Ascending aorta (tissue), 2 donors: Measurements from ENCODE around the gene IRX2. TPM values are rescaled to one million over a fixed set of nuclear protein-coding genes. Genes with fewer than 3 reads are reported as not detected.

Experiments
- DNase-seq, 2 donors: peaks; one replicate each; pipeline ENCODE4 v3.0.0-alpha.2; 2019; ENCODE audit warnings: low spot score in 2 of 2
- H3K27ac ChIP-seq, 2 donors: fragments of 200-600 bp; sonication (generic); one replicate each; pipeline ENCODE4 v1.5.1; 2016 to 2017; ENCODE audit warnings: mild to moderate bottlenecking in 1 of 2
- H3K27me3 ChIP-seq: fragments of 200-600 bp; sonication (generic); one replicate; pipeline ENCODE4 v1.5.1; 2017
- H3K36me3 ChIP-seq, 2 donors: fragments of 200-600 bp; sonication (generic); one replicate each; pipeline ENCODE4 v1.5.1; 2016
- H3K4me1 ChIP-seq, 2 donors: fragments of 200-600 bp; sonication (generic); one replicate each; pipeline ENCODE4 v1.5.1; 2016 to 2017; ENCODE audit warnings: mild to moderate bottlenecking in 1 of 2
- H3K4me3 ChIP-seq, 2 donors: fragments of 200-600 bp; sonication (generic); one replicate each; pipeline ENCODE4 v1.5.1; 2016 to 2017; ENCODE audit warnings: mild to moderate bottlenecking in 1 of 2
- H3K9me3 ChIP-seq, 2 donors: fragments of 200-600 bp; sonication (generic); one replicate each; pipeline ENCODE4 v1.5.1; 2016
- intact Hi-C: fragments of 100-400 bp; cut with DNase I; formaldehyde crosslinking; loops from one replicate; pipeline ENCODE4 v1.15.1; 2023
- total RNA-seq: library from RNA; depleted of rRNA; stranded (reverse); fragments of >200 nt; gene quantifications from one replicate; pipeline ENCODE4 v1.1.0, GENCODE V29; 2016
- TF ChIP-seq, protein P1 (sequence below), 3 experiments: fragments of 200-600 bp in 2 of 3; fragments of 450-650 bp in 1 of 3; sonication (generic) in 2 of 3; IDR thresholded peaks; one replicate each; pipeline ENCODE4 v1.5.1; 2016 to 2019; ENCODE audit warnings: antibody characterized with exemption in 3 of 3, mild to moderate bottlenecking in 1 of 3, moderate library complexity in 1 of 3

IRX2 gene
- total RNA-seq, 1 donor from 2014 or later = not detected

DNA sequence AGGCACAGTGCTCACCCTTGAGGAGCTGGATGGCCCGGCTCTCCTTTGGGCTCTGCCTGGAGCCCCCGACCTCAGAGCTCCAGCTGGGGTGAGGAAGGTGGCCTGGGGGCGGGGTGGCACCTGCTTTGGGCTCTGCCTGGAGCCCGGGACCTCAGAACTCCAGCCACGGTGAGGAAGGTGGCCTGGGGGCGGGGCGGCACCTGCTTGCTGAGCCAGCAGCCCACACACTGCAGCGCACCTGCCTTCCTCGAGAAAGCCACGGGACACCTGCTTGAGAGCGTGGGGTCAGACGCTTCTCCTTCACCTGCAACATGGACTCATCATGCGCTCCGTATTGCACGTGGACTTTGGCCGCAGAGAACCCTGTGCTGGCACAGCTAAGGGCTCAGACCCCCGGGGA lies 51.8 kb downstream of the IRX2 start:
- Histone ChIP-seq H3K4me1 (no peaks in the 10 kb centered on the region), H3K27me3 (no peaks in the 10 kb centered on the region), H3K4me3 (no peak overlapping the region), H3K27ac (no peak overlapping the region), H3K36me3 (no peaks in the 10 kb centered on the region), H3K9me3 (no peaks in the 10 kb centered on the region)
- no peak for DNase-seq
- intact Hi-C loops = no loop called here
- TF ChIP-seq, protein P1, sequence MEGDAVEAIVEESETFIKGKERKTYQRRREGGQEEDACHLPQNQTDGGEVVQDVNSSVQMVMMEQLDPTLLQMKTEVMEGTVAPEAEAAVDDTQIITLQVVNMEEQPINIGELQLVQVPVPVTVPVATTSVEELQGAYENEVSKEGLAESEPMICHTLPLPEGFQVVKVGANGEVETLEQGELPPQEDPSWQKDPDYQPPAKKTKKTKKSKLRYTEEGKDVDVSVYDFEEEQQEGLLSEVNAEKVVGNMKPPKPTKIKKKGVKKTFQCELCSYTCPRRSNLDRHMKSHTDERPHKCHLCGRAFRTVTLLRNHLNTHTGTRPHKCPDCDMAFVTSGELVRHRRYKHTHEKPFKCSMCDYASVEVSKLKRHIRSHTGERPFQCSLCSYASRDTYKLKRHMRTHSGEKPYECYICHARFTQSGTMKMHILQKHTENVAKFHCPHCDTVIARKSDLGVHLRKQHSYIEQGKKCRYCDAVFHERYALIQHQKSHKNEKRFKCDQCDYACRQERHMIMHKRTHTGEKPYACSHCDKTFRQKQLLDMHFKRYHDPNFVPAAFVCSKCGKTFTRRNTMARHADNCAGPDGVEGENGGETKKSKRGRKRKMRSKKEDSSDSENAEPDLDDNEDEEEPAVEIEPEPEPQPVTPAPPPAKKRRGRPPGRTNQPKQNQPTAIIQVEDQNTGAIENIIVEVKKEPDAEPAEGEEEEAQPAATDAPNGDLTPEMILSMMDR (IDR thresholded peaks at IDR 0.05) = no peak

DNA sequence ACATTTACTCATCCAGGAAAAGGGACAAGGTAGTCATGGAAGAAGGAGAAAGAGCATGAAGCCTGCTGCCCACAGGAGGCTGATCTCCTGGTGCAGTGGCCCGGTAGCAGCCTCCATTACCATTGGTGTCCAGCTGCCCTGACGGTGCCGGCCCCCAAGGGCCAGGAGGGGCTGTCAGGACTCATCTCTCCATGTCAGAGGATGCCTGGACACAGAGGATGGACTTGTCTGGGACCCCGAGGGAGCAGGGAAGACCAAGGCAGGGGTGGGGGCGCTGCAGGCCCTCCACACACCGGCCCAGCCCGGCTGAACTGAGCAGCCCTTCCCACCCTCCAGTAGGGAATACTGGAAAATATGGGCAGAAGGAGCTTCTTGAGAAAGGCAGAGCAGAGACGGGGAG lies 52.2 kb downstream of the IRX2 start:
- TF ChIP-seq, protein P1 (IDR thresholded peaks at IDR 0.05) = no peak
- H3K4me3 ChIP-seq = no peak overlapping the region
- no peak overlapping the region for H3K27ac ChIP-seq
- intact Hi-C loops = no loop called here
- DNase-seq = peak in 1 of 2 donors; percentile 51
- no peaks in the 10 kb centered on the region for H3K36me3 ChIP-seq
- H3K4me1 ChIP-seq = no peaks in the 10 kb centered on the region
- no peaks in the 10 kb centered on the region for H3K9me3 ChIP-seq
- no peaks in the 10 kb centered on the region for H3K27me3 ChIP-seq

DNA sequence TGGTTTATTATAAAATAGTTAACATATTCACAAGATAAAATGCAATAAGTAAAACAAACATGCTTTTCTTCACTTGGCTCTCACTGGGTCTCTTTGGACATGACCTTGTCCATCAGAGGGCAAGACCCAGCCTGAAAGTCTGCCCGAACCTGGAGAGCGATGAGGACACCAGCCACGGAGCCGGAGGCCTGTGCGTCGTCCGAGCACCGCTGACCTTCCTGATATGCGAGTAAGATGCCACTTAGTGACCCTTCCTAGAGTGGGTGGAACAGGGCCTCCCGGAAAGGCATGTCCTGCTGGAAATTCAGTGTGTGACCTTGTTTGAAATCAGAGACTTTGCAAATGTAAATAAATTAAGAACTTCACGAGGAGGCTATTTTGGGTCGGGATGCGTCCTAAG lies 52.9 kb downstream of the IRX2 start:
- intact Hi-C loops = no loop called here
- no peak for DNase-seq
- Histone ChIP-seq H3K4me3 (no peak overlapping the region), H3K4me1 (no peaks in the 10 kb centered on the region), H3K36me3 (no peaks in the 10 kb centered on the region), H3K9me3 (no peaks in the 10 kb centered on the region), H3K27me3 (no peaks in the 10 kb centered on the region), H3K27ac (no peak overlapping the region)
- TF ChIP-seq, protein P1 (IDR thresholded peaks at IDR 0.05) = no peak

DNA sequence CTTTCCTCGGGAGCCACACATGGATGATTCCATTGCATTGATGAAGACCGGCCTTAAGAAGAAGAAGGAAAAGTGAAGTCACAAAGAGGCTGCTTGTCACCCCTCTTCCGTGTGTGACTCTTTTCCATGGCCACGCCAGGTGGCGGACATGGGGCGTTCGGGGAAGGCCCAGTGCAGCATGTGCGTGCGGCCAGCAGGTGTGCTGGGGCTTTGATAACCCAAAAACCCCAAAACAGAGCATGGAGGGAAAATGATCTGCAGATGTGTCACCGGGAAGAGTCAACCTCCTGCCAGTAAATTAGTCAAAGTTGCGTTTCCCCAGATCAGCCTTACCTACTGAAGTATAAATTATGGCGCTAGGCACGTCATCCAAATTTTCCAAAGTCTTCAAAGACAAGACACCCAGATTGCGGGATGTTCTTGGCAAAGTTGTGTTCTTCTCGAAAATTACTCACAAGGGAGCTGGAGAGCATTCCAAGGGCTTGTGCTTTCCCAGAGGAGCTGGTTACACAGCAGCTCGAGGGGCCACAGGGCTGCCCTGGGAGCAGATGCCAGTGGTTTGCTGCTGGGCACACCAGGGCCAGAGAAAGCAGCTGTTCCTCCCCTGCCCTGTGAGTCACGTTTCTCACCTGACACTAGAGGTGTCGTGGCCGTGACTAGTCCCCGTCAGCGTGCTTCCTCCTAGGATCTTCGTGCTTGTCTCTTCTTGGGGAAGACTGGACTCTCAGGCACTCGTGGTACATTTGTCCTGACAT lies 53.9 kb downstream of the IRX2 start:
- H3K9me3 ChIP-seq = no peaks in the 10 kb centered on the region
- no peaks in the 10 kb centered on the region for H3K4me1 ChIP-seq
- H3K4me3 ChIP-seq = no peak overlapping the region
- no peak overlapping the region for H3K27ac ChIP-seq
- no peaks in the 10 kb centered on the region for H3K36me3 ChIP-seq
- H3K27me3 ChIP-seq = no peaks in the 10 kb centered on the region
- no peak for DNase-seq
- intact Hi-C loops = no loop called here
- TF ChIP-seq, protein P1 (IDR thresholded peaks at IDR 0.05) = no peak

DNA sequence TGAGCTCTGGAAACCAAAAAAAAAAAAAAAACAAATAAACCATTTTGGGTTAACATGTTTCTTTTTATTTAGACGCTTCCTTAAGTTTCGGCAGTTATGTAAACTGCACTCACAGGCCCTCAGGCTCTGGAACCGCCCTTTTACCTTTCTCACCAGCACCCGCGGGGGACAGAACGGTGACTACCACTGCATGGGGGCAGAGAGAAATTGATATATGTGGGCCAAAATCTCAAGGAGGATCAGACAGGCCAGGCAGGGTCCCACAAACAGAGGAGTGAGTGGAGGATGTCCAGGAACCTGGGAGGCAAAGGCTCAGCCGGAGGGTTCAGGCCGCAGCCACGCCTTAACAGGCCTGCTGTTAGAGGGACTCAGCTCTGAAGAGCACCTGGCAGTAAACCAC lies 54.4 kb downstream of the IRX2 start:
- no peaks in the 10 kb centered on the region for H3K36me3 ChIP-seq
- TF ChIP-seq, protein P1 (IDR thresholded peaks at IDR 0.05) = no peak
- no peaks in the 10 kb centered on the region for H3K9me3 ChIP-seq
- no peaks in the 10 kb centered on the region for H3K4me1 ChIP-seq
- H3K27ac ChIP-seq = no peak overlapping the region
- H3K4me3 ChIP-seq = no peak overlapping the region
- peak in 1 of 2 donors; percentile 27 for DNase-seq
- intact Hi-C loops = no loop called here
- no peaks in the 10 kb centered on the region for H3K27me3 ChIP-seq
